ENCODE results near the gene OVAAL. TPM values are rescaled to one million over a fixed set of nuclear protein-coding genes. Genes with fewer than 3 reads are reported as not detected.
A peak's percentile ranks its signal among the peaks of the same experiment; 100 is the strongest.

Gene OVAAL
- polyA plus RNA-seq, 6 donors from 2014 or later: not detected

GRCh38 chr1:180528868-180529470, 29.8 kb upstream of the OVAAL start:
- H3K27ac Mint-ChIP-seq: peak overlapping the region in 1 of 6 donors; percentile 5
- no peak overlapping the region for H3K4me3 Mint-ChIP-seq
- no peak for ATAC-seq (ENCODE audit: low read depth in 2 of 2)
- H3K27me3 Mint-ChIP-seq: peaks cover 0 to 7% (median 0%) of the 10 kb centered on the region in 3 donors
- H3K36me3 Mint-ChIP-seq: no peaks in the 10 kb centered on the region
- DNase-seq: no peak
- peaks cover 8 to 15% (median 13%) of the 10 kb centered on the region in 3 donors for H3K4me1 Mint-ChIP-seq
- H3K9me3 Mint-ChIP-seq: no peaks in the 10 kb centered on the region

DNA sequence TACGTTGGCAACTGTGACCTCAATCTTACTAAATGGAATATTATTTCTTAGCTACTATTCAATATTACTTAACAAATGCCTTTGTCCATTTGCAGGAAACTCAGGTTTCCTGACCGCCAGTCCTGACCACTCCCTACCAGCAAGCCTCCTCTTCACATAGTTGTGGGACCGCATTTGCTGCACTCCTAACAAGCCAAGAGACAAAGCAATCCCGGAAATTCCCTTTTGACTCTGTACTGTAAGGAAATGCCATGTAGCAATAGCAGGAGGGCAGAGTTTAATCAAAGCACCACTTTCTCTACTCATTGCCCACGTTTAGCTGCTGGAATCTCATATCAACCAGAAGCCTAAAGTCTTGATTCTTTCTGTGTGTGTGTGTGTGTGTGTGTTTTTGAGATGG, 28.3 kb upstream of the OVAAL start:
- H3K27ac Mint-ChIP-seq: no peak overlapping the region
- H3K4me3 Mint-ChIP-seq: no peak overlapping the region
- DNase-seq (no peak), ATAC-seq (ENCODE audit: low read depth in 2 of 2) (no peak)
- no peaks in the 10 kb centered on the region for H3K36me3 Mint-ChIP-seq
- H3K4me1 Mint-ChIP-seq: peaks cover 2 to 4% (median 3%) of the 10 kb centered on the region in 3 donors
- H3K9me3 Mint-ChIP-seq: no peaks in the 10 kb centered on the region
- peaks cover 0 to 7% (median 0%) of the 10 kb centered on the region in 3 donors for H3K27me3 Mint-ChIP-seq

- Mint-ChIP-seq H3K4me3 (no peak overlapping the region), H3K36me3 (no peaks in the 10 kb centered on the region), H3K9me3 (no peaks in the 10 kb centered on the region), H3K27ac (no peak overlapping the region), H3K27me3 (peaks cover 0 to 7% (median 4%) of the 10 kb centered on the region in 3 donors), H3K4me1 (no peaks in the 10 kb centered on the region)
- ATAC-seq (ENCODE audit: low read depth in 2 of 2) (no peak), DNase-seq (no peak)
Observed at GRCh38 chr1:180532854-180533253, 25.9 kb upstream of the OVAAL start.

GRCh38 chr1:180533266-180533987, 25.3 kb upstream of the OVAAL start:
- Mint-ChIP-seq H3K27me3 (peaks cover under 1 to 11% (median 4%) of the 10 kb centered on the region in 3 donors), H3K4me3 (no peak overlapping the region), H3K36me3 (no peaks in the 10 kb centered on the region), H3K9me3 (no peaks in the 10 kb centered on the region), H3K27ac (no peak overlapping the region), H3K4me1 (no peaks in the 10 kb centered on the region)
- ATAC-seq (ENCODE audit: low read depth in 2 of 2): peak in 1 of 2 donors; percentile 70
- peak; percentile 36 for DNase-seq

- Mint-ChIP-seq H3K27me3 (peaks cover 4 to 13% (median 4%) of the 10 kb centered on the region in 3 donors), H3K27ac (no peak overlapping the region), H3K4me3 (no peak overlapping the region), H3K9me3 (no peaks in the 10 kb centered on the region), H3K4me1 (no peaks in the 10 kb centered on the region), H3K36me3 (no peaks in the 10 kb centered on the region)
- no peak for DNase-seq
- no peak for ATAC-seq (ENCODE audit: low read depth in 2 of 2)
Observed at GRCh38 chr1:180534214-180534613, 24.6 kb upstream of the OVAAL start.

DNA sequence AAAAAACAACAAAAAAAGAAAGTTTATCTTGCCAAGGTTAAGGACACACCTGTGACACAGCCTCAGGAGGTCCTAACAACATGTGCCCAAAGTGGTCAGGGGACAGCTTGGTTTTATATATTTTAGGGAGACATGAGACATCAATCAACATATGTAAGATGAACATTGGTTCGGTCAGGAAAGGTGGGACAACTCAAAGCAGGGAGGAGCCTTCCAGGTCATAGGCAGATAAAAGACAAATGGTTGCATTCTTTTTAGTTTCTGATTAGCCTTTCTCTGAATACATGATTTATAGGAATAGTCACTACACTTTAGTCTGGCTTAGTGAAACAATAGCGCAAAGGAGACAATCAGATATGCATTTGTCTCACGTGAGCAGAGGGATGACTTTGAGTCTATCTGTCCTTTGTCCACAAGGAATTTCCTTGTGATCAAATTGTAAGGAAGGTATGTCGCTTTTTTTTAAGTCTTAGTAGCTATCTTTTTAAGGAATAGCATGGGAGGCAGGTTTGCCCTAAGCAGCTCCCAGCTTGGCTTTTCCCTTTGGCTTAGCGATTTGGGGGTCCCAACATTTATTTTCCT, 23.3 kb upstream of the OVAAL start:
- no peak overlapping the region for H3K4me3 Mint-ChIP-seq

GRCh38 chr1:180536821-180537372, 21.9 kb upstream of the OVAAL start:
- Mint-ChIP-seq H3K36me3 (no peaks in the 10 kb centered on the region), H3K4me3 (peak overlapping the region in 1 of 8 donors; percentile 21), H3K27me3 (peaks cover 4 to 6% (median 6%) of the 10 kb centered on the region in 3 donors), H3K27ac (no peak overlapping the region), H3K9me3 (no peaks in the 10 kb centered on the region), H3K4me1 (no peaks in the 10 kb centered on the region)
- ATAC-seq (ENCODE audit: low read depth in 2 of 2): no peak
- DNase-seq: no peak

More for the DNA sequence above, 23.3 kb upstream of the OVAAL start:
- no peaks in the 10 kb centered on the region for H3K36me3 Mint-ChIP-seq
- H3K9me3 Mint-ChIP-seq: no peaks in the 10 kb centered on the region
- no peaks in the 10 kb centered on the region for H3K4me1 Mint-ChIP-seq
- DNase-seq (no peak), ATAC-seq (ENCODE audit: low read depth in 2 of 2) (no peak)
- peak overlapping the region in 1 of 6 donors; percentile 75 for H3K27ac Mint-ChIP-seq
- peaks cover 4 to 6% (median 4%) of the 10 kb centered on the region in 3 donors for H3K27me3 Mint-ChIP-seq

DNA sequence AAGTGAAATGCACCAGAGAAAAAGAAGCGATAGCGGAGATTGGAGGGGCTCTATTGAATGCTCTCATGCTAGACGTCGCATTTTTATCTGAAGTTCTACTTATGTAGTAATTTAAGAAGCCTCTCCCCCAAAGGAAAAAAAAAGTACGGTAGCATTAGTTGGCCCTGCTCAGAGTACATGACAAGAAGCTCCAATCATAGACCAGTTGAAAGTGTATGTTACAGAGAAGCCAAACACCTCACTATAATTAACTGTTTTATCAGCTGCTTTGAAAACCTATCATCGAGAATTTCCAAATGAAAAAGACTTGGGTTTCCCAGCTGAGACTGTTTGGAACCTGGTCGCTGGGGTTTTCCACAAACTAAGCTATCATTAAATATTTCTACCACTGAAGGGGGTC, 19.6 kb upstream of the OVAAL start:
- no peak overlapping the region for H3K27ac Mint-ChIP-seq
- no peaks in the 10 kb centered on the region for H3K36me3 Mint-ChIP-seq
- no peaks in the 10 kb centered on the region for H3K9me3 Mint-ChIP-seq
- no peak for DNase-seq
- H3K4me1 Mint-ChIP-seq: no peaks in the 10 kb centered on the region
- no peak overlapping the region for H3K4me3 Mint-ChIP-seq
- peaks cover 4 to 9% (median 6%) of the 10 kb centered on the region in 3 donors for H3K27me3 Mint-ChIP-seq
- no peak for ATAC-seq (ENCODE audit: low read depth in 2 of 2)

GRCh38 chr1:180540697-180541594, 17.8 kb upstream of the OVAAL start:
- Mint-ChIP-seq H3K27ac (no peak overlapping the region), H3K9me3 (no peaks in the 10 kb centered on the region), H3K4me3 (no peak overlapping the region), H3K4me1 (no peaks in the 10 kb centered on the region), H3K27me3 (peaks cover 4 to 11% (median 9%) of the 10 kb centered on the region in 3 donors), H3K36me3 (no peaks in the 10 kb centered on the region)
- ATAC-seq (ENCODE audit: low read depth in 2 of 2) (no peak), DNase-seq (no peak)

DNA sequence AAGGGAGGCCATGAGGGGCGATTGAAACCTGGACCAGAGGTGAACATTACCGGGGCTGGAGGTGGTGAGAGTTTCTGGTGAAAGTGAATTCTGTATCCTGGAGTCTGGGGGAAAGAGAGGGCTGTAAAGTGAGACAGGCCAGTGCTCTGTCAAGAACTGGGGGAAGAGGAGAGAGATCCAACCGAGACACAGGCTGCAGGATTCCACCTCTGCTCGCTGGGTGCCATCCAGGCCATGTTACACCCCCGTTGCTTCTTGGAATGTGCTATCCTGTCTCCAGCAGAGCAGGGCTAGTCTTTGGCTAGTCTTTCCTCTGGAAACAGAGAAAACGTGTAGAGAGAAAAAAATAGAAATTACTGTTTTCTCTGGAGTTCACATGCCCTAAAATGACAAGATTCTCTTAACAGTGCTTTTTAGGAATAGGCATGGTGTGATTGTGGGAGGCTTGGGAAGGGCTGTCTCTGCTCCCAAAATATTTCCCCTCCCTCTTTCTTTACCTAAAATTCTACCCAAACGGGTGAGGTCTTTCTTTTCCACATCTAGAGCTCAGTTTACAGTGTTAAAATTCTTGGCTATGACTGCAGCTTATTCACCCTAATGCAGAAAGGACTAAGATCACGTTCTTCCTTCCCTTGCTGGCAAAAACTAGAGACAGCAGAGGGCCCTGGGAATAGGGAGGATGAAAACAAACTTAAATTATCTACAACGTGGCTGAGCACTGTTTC, 16.5 kb upstream of the OVAAL start:
- ATAC-seq (ENCODE audit: low read depth in 2 of 2) (no peak), DNase-seq (no peak)
- H3K9me3 Mint-ChIP-seq: no peaks in the 10 kb centered on the region
- H3K27me3 Mint-ChIP-seq: peaks cover 4 to 11% (median 5%) of the 10 kb centered on the region in 3 donors
- no peaks in the 10 kb centered on the region for H3K4me1 Mint-ChIP-seq
- no peak overlapping the region for H3K4me3 Mint-ChIP-seq
- no peaks in the 10 kb centered on the region for H3K36me3 Mint-ChIP-seq
- no peak overlapping the region for H3K27ac Mint-ChIP-seq

- Mint-ChIP-seq H3K36me3 (no peaks in the 10 kb centered on the region), H3K4me1 (no peaks in the 10 kb centered on the region), H3K27ac (no peak overlapping the region), H3K4me3 (no peak overlapping the region), H3K27me3 (peaks cover 4 to 11% (median 5%) of the 10 kb centered on the region in 3 donors), H3K9me3 (no peaks in the 10 kb centered on the region)
- ATAC-seq (ENCODE audit: low read depth in 2 of 2) (no peak), DNase-seq (no peak)
Observed at GRCh38 chr1:180542838-180543145, 16.0 kb upstream of the OVAAL start.

GRCh38 chr1:180544050-180544449, 14.7 kb upstream of the OVAAL start:
- DNase-seq: no peak
- Mint-ChIP-seq H3K4me1 (no peaks in the 10 kb centered on the region), H3K27me3 (peaks cover 0 to 10% (median 9%) of the 10 kb centered on the region in 3 donors), H3K36me3 (peaks cover 0 to 3% of the 10 kb centered on the region in 2 donors), H3K4me3 (no peak overlapping the region), H3K27ac (no peak overlapping the region), H3K9me3 (no peaks in the 10 kb centered on the region)
- no peak for ATAC-seq (ENCODE audit: low read depth in 2 of 2)

Measured in naive B cell (primary cell).